ENCODE data around the gene RNGTT.

RNGTT gene

GRCh38 chr6:88569959-88570358 lies 393.5 kb downstream of the RNGTT start:
- H3K27ac ChIP-seq: no peak overlapping the region
- no peak overlapping the region for H3K4me3 ChIP-seq
- no peaks in the 10 kb centered on the region for H3K9me3 ChIP-seq (ENCODE audit: low read depth, low read length)
- no peak for DNase-seq (ENCODE audit: low read depth, low spot score)
- H3K36me3 ChIP-seq (ENCODE audit: insufficient read depth, low read length): no peaks in the 10 kb centered on the region
- no peak overlapping the region for H3K9ac ChIP-seq (ENCODE audit: insufficient read length)
- TF ChIP-seq POLR2AphosphoS5 (IDR thresholded peaks at IDR 0.05; ENCODE audit: borderline replicate concordance, low read depth, low read length): no peak
- TF ChIP-seq FOXP2 (optimal IDR thresholded peaks at IDR 0.05; ENCODE audit: control extremely low read depth, extremely low read length, insufficient read depth): no peak
- no peak for TF ChIP-seq EZH2 (IDR thresholded peaks at IDR 0.05)

- TF ChIP-seq EZH2 (IDR thresholded peaks at IDR 0.05) (no peak), POLR2AphosphoS5 (IDR thresholded peaks at IDR 0.05; ENCODE audit: borderline replicate concordance, low read depth, low read length) (no peak), FOXP2 (optimal IDR thresholded peaks at IDR 0.05; ENCODE audit: control extremely low read depth, extremely low read length, insufficient read depth) (no peak)
- no peak for DNase-seq (ENCODE audit: low read depth, low spot score)
- H3K27ac ChIP-seq: no peak overlapping the region
These were observed 395.7 kb downstream of the RNGTT start for GRCh38 chr6:88567696-88568095.

DNA sequence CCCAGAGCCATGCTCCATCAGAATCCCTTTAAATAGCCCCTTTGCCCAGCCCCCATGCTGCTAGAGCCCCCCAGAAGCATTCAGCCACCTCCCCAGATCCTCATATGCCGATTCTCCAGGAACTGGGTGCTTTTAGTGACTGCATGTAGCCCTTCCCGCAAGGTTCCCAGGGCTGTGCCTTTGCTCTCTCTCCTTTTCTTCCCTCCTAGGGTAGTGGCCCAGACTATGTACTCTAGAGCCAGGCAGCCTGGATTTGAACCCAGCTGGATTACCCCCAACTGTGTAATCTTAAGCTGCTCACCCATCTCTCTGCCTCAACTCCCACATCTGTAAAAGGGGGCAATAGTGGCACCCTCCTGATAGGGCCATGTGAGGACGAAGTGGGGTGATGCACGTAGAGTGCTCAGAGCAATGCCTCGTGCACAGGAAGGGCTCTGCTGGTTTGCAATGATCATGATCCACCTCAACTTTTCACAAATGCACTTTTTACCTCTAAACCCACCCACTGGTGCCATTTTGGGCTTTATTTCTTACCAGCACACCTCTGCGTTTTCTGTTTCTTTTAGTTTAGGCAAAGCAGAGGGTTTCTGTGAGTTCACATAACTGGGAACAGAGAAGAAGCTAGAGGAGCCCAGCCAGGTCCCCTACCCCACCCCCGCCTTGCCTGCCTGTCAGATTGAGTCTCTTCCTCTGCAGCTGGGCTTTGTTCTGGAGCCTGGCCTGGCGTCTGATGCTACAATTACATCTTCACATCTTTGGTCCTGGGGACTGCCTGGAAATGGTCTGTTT lies 396.5 kb downstream of the RNGTT start:
- TF ChIP-seq FOXP2 (optimal IDR thresholded peaks at IDR 0.05; ENCODE audit: control extremely low read depth, extremely low read length, insufficient read depth) (no peak), POLR2AphosphoS5 (IDR thresholded peaks at IDR 0.05; ENCODE audit: borderline replicate concordance, low read depth, low read length) (no peak), EZH2 (IDR thresholded peaks at IDR 0.05) (no peak)
- no peaks in the 10 kb centered on the region for H3K9me3 ChIP-seq (ENCODE audit: low read depth, low read length)
- no peak overlapping the region for H3K4me3 ChIP-seq
- no peak for DNase-seq (ENCODE audit: low read depth, low spot score)
- no peak overlapping the region for H3K9ac ChIP-seq (ENCODE audit: insufficient read length)
- no peak overlapping the region for H3K27ac ChIP-seq
- no peaks in the 10 kb centered on the region for H3K36me3 ChIP-seq (ENCODE audit: insufficient read depth, low read length)

More at GRCh38 chr6:88567696-88568095, 395.7 kb downstream of the RNGTT start:
- no peak overlapping the region for H3K9ac ChIP-seq (ENCODE audit: insufficient read length)
- no peaks in the 10 kb centered on the region for H3K9me3 ChIP-seq (ENCODE audit: low read depth, low read length)
- no peak overlapping the region for H3K4me3 ChIP-seq
- H3K36me3 ChIP-seq (ENCODE audit: insufficient read depth, low read length): no peaks in the 10 kb centered on the region

DNA sequence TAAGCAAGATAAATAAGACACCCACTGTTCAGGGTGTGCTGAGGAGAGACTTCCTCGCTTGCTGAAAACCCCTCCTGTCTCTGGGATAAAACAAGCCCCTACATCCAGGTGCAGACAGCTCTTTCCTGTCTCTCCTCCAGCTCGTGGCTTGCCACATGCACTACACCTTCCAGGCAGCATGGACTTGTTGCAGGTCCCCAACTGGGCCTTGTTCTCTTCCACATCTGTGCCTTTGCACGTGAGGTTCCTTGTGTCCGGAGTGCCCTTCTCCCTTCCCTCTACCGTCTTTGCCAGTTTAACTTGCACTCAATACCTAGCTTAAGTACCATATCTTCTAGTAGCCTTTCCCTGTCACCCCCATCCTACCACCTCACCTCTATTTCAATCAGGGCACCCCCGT lies 397.6 kb downstream of the RNGTT start:
- Histone ChIP-seq H3K27ac (no peak overlapping the region), H3K9ac (ENCODE audit: insufficient read length) (no peak overlapping the region), H3K36me3 (ENCODE audit: insufficient read depth, low read length) (no peaks in the 10 kb centered on the region), H3K9me3 (ENCODE audit: low read depth, low read length) (no peaks in the 10 kb centered on the region), H3K4me3 (no peak overlapping the region)
- TF ChIP-seq POLR2AphosphoS5 (IDR thresholded peaks at IDR 0.05; ENCODE audit: borderline replicate concordance, low read depth, low read length) (no peak), EZH2 (IDR thresholded peaks at IDR 0.05) (no peak), FOXP2 (optimal IDR thresholded peaks at IDR 0.05; ENCODE audit: control extremely low read depth, extremely low read length, insufficient read depth) (no peak)
- no peak for DNase-seq (ENCODE audit: low read depth, low spot score)

GRCh38 chr6:88565409-88565811 lies 398.0 kb downstream of the RNGTT start:
- TF ChIP-seq FOXP2 (optimal IDR thresholded peaks at IDR 0.05; ENCODE audit: control extremely low read depth, extremely low read length, insufficient read depth) (no peak), EZH2 (IDR thresholded peaks at IDR 0.05) (no peak), POLR2AphosphoS5 (IDR thresholded peaks at IDR 0.05; ENCODE audit: borderline replicate concordance, low read depth, low read length) (no peak)
- Histone ChIP-seq H3K27ac (no peak overlapping the region), H3K9ac (ENCODE audit: insufficient read length) (no peak overlapping the region), H3K4me3 (no peak overlapping the region), H3K9me3 (ENCODE audit: low read depth, low read length) (no peaks in the 10 kb centered on the region), H3K36me3 (ENCODE audit: insufficient read depth, low read length) (no peaks in the 10 kb centered on the region)
- DNase-seq (ENCODE audit: low read depth, low spot score): no peak

- Histone ChIP-seq H3K27ac (no peak overlapping the region), H3K36me3 (ENCODE audit: insufficient read depth, low read length) (no peaks in the 10 kb centered on the region), H3K9me3 (ENCODE audit: low read depth, low read length) (no peaks in the 10 kb centered on the region), H3K4me3 (no peak overlapping the region), H3K9ac (ENCODE audit: insufficient read length) (no peak overlapping the region)
- DNase-seq (ENCODE audit: low read depth, low spot score): no peak
- no peak for TF ChIP-seq FOXP2 (optimal IDR thresholded peaks at IDR 0.05; ENCODE audit: control extremely low read depth, extremely low read length, insufficient read depth)
- TF ChIP-seq EZH2 (IDR thresholded peaks at IDR 0.05): no peak
- no peak for TF ChIP-seq POLR2AphosphoS5 (IDR thresholded peaks at IDR 0.05; ENCODE audit: borderline replicate concordance, low read depth, low read length)
These were observed 400.2 kb downstream of the RNGTT start for GRCh38 chr6:88563277-88563625.

GRCh38 chr6:88562353-88563276 lies 400.8 kb downstream of the RNGTT start:
- Histone ChIP-seq H3K4me3 (no peak overlapping the region), H3K9ac (ENCODE audit: insufficient read length) (no peak overlapping the region), H3K27ac (no peak overlapping the region), H3K36me3 (ENCODE audit: insufficient read depth, low read length) (no peaks in the 10 kb centered on the region), H3K9me3 (ENCODE audit: low read depth, low read length) (no peaks in the 10 kb centered on the region)
- no peak for DNase-seq (ENCODE audit: low read depth, low spot score)
- TF ChIP-seq POLR2AphosphoS5 (IDR thresholded peaks at IDR 0.05; ENCODE audit: borderline replicate concordance, low read depth, low read length): no peak
- TF ChIP-seq EZH2 (IDR thresholded peaks at IDR 0.05): no peak
- TF ChIP-seq FOXP2 (optimal IDR thresholded peaks at IDR 0.05; ENCODE audit: control extremely low read depth, extremely low read length, insufficient read depth): no peak

DNA sequence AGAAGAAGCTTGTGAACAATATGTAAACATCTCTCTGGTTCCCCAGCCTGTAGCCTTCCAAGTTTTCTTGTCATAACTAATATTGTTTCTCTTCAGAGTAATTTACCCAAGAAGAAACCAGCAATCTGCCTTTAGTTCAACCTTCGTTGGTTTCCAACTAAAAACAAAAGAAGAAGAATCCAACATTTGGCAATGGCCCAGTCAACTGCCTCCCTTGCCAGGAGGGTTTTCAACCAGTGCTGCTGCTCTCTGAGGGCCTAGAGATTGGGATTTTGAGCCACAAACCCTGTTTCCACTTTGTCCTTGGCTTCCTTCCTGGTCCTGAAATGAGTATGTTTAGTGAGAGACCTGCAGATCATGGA lies 401.5 kb downstream of the RNGTT start:
- Histone ChIP-seq H3K36me3 (ENCODE audit: insufficient read depth, low read length) (no peaks in the 10 kb centered on the region), H3K4me3 (no peak overlapping the region), H3K9me3 (ENCODE audit: low read depth, low read length) (no peaks in the 10 kb centered on the region), H3K9ac (ENCODE audit: insufficient read length) (no peak overlapping the region), H3K27ac (no peak overlapping the region)
- no peak for DNase-seq (ENCODE audit: low read depth, low spot score)
- no peak for TF ChIP-seq FOXP2 (optimal IDR thresholded peaks at IDR 0.05; ENCODE audit: control extremely low read depth, extremely low read length, insufficient read depth)
- TF ChIP-seq EZH2 (IDR thresholded peaks at IDR 0.05): no peak
- no peak for TF ChIP-seq POLR2AphosphoS5 (IDR thresholded peaks at IDR 0.05; ENCODE audit: borderline replicate concordance, low read depth, low read length)
